Activated naive CD8-positive, alpha-beta T cell treated with anti-CD3 and anti-CD28 coated beads, Interleukin-2, amount 50 U/mL, for 16 hours (primary cell): ENCODE results near the gene TRMT61B.
A peak's percentile ranks its signal among the peaks of the same experiment; 100 is the strongest.

Experiments
- DNase-seq: peaks from one replicate; pipeline ENCODE4 v3.0.0-alpha.2; 2020; ENCODE audit warnings: low read depth, low spot score

TRMT61B gene

DNA sequence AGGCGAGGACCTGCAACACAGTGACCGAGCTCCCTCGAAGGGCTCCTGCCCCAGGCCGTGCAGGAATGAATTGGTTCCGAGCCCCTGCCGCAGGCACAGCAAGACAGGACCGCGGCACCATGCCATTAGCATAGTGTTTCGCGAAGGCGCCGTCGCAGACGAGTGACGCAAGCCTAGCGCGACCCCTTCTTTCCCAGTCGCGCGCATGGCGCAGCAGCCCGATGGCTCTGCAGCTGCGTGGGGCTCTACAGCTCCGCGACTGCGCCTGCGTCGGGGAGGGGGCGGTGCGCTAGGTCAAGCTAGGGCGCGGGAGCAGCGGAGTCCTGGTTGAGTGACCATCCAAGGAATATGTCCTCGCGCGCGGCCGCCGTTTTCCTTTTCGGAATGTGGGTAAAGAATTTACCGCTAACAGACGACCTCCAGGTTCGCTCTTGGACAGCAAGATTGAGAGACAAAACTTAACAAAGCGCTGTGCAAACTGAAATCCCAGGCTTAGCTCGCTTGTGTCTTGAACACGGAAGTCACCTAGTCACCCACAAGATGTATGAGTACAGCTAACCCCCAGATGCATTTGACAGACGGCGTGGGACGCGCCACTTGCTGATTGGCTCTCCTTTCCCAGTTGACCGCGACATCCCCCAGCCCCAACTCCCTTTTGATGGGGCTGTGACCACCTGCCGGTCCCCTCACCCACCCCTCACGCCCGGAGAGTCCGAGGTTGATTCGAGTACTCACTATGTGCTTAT, at the start of gene TRMT61B:
TRMT61B (minus strand) TSS at position 164 of the 746 bp plus-strand sequence; CDS start at position 132, 32 bp downstream.
- peak; percentile 93 for DNase-seq

DNA sequence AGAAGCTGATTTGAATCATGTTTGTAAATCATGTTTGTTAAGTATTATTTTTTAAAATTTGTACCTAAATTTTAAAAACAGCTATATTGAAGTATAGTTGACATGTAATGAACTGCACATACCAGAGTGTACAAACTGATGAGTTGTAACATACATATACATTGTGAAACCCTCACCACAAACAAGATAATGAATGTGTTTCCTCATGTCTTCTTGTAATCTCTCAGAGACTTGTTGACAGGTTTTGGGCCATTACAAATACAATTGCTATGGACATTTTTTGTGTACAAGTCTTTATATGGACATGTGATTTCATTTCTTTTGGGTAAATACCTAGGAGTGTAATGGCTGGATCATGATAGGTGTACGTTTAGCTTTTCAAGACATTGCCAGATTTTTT, 45.8 kb upstream of the TRMT61B start:
- no peak for DNase-seq

DNA sequence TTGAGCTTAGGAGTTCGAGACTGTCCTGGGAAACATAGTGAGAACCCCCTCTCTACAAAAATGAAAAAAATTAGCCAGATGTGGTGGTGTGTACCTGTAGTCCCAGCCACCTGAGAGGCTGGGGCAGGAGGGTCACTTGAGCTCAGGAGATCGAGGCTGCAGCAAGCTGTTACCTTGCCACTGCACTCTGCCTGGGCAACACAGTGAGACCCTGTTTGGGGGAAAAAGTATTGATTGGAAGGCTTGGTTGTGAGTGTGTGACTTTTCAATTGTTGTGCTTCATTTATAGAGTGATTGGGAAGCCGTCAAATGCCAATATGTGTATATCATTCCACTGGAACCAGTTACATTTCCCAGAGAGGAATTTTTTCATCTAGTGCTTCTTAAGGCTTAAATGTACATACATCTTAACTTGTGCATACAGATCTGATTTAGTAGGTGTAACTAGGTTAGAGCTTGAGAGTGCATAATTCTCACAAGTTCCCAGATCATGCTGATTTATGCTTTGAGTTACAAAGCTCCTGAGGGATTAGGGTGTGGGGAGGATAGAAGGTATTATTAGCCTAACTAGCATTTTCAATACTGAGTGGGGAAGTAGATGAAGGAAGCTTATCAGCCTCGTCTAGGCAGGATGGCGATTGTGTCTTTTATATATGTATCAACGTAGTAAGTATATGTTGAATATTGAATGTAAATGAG, 39.7 kb upstream of the TRMT61B start:
- no peak for DNase-seq

GRCh38 chr2:28908172-28908571, 38.1 kb upstream of the TRMT61B start:
- DNase-seq, result no peak

GRCh38 chr2:28906821-28907220, 36.7 kb upstream of the TRMT61B start:
- DNase-seq, result no peak

DNA sequence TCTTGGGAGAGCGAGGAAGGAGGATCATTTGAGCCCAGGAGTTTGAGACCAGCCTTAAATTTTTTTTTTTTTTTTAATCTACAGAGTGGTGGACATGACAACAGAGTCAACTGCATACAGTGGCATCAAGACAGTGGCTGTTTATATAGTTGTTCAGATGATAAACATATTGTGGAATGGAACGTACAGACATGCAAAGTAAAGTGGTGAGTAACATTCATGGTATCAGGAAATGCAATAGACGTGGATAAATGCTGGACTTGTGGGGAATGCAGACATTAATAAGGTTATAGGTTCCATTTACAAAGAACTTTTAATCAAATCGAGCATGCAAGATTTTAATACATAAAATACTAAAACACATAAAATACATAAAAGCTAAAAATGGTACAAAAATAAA, 36.3 kb upstream of the TRMT61B start:
- no peak for DNase-seq

DNA sequence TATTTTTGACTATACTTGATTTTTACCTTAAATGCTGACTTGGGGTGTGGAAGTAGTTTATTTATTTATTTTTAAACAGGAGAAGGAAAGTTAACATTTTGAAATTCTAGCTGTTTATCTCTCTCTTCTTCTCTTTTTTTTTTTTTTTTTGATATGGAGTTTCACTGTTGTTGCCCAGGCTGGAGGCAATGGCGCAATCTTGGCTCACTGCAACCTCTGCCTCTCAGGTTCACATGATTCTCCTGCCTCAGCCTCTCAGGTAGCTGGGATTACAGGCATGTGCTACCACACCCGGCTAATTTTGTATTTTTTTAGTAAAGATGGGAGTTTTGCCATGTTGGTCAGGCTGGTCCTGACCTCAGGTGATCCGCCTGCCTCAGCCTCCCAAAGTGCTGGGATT, 35.4 kb upstream of the TRMT61B start:
- DNase-seq, result no peak

DNA sequence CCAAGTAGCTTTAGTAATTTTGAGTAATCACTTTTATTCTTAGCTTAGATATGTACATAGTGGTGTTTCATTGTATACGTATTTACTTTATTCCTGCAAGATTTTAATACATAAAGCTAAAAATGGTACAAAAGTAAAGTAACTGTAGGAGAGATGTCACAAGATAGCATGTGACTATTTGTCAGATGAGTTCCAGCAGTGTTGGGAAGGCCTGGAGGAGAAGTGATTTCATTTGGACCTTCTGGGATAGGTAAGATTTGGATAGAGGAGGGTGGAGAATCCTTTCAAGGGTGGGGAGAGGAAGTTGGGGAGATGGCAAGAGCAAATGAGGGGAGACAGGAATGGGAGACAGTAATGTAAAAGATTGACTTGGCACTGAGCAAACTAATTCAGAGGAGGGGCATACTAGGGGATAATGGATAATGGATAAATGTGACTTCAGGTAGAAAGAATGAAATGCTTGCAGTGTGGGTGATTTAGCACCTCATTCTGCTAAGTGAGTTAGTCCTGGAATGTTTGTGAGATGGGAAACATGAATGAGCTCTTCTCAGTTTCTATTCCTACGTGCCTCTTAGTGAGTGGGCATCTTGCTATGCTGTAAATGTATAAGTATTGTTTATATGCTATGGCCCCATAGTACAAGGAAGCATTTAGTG, 34.8 kb upstream of the TRMT61B start:
- DNase-seq, result no peak

GRCh38 chr2:28904295-28904694, 34.2 kb upstream of the TRMT61B start:
- no peak for DNase-seq

GRCh38 chr2:28902584-28902983, 32.5 kb upstream of the TRMT61B start:
- no peak for DNase-seq

GRCh38 chr2:28901841-28902240, 31.7 kb upstream of the TRMT61B start:
- no peak for DNase-seq

- no peak for DNase-seq
Observed at GRCh38 chr2:28901202-28901601, 31.1 kb upstream of the TRMT61B start.

DNA sequence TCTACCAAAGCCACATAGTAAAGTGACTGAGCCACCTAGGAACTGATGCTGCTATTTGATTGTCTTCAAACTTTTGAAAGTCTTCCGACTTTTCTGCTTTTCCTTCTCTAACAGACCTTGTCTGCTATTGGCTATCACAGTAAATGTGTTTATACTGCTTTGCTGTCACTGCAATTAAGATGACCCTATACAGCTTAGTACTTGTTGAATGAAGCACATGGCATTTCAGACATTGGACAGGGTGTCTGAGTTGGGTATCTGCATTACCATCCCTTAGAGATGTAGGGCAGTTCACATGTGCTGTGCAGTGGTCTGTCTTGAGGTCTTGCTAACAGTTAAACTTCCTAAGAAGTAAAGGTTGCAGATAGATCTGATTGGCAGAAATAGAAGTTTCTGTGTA, 27.9 kb upstream of the TRMT61B start:
- DNase-seq, result no peak

DNA sequence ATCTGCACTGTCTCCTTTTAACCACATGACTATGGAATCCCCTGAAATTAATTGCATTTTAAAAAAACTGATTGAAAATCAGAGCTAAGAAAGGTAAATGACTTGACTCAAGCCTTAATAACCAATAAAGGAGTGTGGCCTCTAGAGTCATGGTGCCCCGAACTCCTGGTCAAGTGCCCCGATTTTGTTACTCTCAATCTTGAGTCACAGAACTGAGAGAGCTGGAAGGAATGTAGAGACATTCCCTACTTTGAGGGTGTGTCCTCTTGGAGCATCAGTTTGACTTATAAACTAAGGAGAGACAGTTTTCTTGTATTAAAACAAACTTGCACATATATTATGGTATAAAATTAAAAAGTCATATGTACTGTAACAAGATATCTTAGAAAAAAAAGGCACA, 26.8 kb upstream of the TRMT61B start:
- no peak for DNase-seq

DNA sequence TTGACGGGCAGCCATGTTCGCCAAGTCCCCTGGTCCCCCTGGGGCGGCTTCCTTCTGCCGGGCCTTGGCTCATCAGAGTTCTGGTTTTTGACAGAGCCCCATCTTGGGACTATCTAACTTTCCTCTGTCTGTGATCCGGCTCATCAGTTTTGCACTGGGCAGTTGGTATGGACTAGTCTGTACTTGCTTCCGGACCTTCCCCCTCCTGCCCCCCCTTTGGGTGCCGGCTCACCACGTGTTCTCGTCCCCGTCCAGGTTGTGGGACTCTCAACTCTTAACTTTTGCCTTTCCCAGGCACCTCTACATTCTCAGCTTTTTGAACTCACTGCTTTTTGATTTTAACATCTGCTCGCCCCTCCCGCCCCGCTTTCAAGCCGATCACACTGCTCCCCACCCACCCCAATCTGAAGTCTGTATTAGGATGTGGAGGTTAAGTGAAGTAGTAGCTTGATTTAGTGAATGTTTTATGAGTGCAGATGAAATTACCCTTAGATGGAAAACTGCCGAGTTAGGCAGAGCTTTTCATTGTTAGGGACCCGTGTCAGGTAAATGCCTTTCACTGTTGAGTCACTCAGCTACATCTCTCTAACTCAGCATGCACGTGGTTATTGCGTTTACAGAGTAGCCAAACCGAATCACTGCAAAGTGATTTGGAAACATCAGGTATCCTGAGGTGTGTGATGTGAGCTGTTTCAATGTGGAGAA, 25.2 kb upstream of the TRMT61B start:
- DNase-seq, result peak; percentile 29

GRCh38 chr2:28894470-28895188, 24.5 kb upstream of the TRMT61B start, which contains the start of gene WDR43:
TSS of gene WDR43 (plus strand) at chr2:28894667. CDS start at chr2:28894699, 32 bp downstream.
- peak; percentile 96 for DNase-seq

GRCh38 chr2:28893488-28893887, 23.4 kb upstream of the TRMT61B start:
- no peak for DNase-seq

- DNase-seq, result no peak
Observed at GRCh38 chr2:28880193-28880592, 10.1 kb upstream of the TRMT61B start.

DNA sequence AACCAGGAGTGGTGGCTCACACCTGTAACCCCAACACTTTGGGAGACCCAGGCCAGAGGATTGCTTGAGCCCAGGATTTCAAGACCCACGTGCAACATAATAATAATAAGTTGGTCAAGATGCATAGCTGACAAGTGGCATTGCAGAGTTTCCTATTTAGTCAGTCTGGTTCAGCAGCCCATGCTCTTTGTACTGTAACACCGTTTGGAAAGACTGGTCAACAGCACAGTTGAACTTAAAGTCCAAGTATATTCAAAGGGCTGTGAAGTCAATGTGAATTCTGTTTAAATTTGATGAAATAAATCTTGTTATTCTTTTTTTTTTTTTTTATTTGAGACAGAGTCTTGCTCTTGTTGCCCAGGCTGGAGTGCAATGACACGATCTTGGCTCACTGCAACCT, 1.5 kb upstream of the TRMT61B start:
- DNase-seq, result no peak

GRCh38 chr2:28869494-28870145, 489 bp downstream of the TRMT61B start:
- no peak for DNase-seq

DNA sequence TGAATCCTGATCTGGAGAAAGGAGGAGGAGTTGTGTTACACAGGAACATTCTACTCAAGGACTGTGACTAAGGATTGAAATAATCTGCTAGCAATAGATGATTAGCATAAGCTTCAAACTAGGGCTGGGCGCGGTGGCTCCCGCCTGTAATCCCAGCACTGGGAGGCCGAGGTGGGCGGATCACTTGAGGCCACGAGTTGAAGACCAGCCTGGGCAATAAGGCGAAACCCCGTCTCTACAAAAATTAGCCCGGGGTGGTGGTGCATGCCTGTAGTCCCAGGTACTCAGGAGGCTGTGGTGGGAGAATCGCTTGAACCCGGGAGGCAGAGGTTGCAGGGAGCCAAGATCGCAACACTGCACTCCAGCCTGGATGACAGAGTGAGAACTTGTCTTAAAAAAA, 1.5 kb downstream of the TRMT61B start:
- no peak for DNase-seq
